ENCODE results near the gene SPEF2. TPM values are rescaled to one million over a fixed set of nuclear protein-coding genes. Genes with fewer than 3 reads are reported as not detected.

Gene SPEF2
- total and polyA plus RNA-seq, 2 experiments from 2014 or later, result 5.1 TPM

DNA sequence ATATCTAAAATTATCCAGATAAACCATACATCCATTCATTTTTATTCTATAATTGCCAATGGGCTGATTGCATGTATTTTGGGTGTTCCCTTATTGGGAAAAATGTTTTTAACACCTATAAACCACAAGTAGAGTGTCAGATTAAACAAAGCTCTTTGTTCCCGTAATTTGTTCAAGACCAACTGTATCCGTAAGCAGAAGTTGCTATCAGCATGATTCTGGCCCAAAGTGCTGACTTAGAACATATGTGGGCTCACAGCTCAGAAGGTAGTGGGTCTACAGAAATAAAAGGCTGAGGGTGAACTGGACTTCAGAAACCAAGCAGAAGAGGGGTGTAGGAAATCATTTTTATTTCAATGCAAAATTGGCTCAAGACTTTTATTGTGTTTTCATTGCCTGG lies 215.6 kb downstream of the SPEF2 start:
- TF ChIP-seq EZH2 (IDR thresholded peaks at IDR 0.05; ENCODE audit: borderline replicate concordance) (no peak), EZH2phosphoT487 (IDR thresholded peaks at IDR 0.05; ENCODE audit: low read depth, severe bottlenecking, unreplicated experiment) (no peak), CTCF (IDR thresholded peaks at IDR 0.05; ENCODE audit: poor library complexity) (no peak)
- WGBS (ENCODE audit: low lambda C conversion rate, missing lambda C conversion rate), result 84% methylated on average over 2 of the region's 2 CpGs
- Histone ChIP-seq H3K27me3 (peaks cover 3% of the 10 kb centered on the region), H4K20me1 (ENCODE audit: insufficient read depth, poor library complexity, severe bottlenecking) (no peaks in the 10 kb centered on the region), H3K27ac (no peak overlapping the region), H3K9me2 (replicated peaks; ENCODE audit: insufficient read depth) (no peaks in the 10 kb centered on the region), H3K4me2 (no peak overlapping the region), H3K4me3 (no peak overlapping the region), H3K9me3 (ENCODE audit: low read depth) (no peaks in the 10 kb centered on the region), H3K4me1 (ENCODE audit: insufficient read depth) (no peaks in the 10 kb centered on the region), H3K36me3 (replicated peaks; ENCODE audit: insufficient read depth, low read depth) (no peaks in the 10 kb centered on the region), H2AFZ (no peak overlapping the region), H3K79me2 (no peaks in the 10 kb centered on the region)
- no peak for DNase-seq (ENCODE audit: low spot score)

GRCh38 chr5:35835796-35836742 lies 218.4 kb downstream of the SPEF2 start:
- no peaks in the 10 kb centered on the region for H3K4me1 ChIP-seq (ENCODE audit: insufficient read depth)
- no peaks in the 10 kb centered on the region for H3K9me2 ChIP-seq (replicated peaks; ENCODE audit: insufficient read depth)
- no peaks in the 10 kb centered on the region for H3K79me2 ChIP-seq
- no peaks in the 10 kb centered on the region for H3K9me3 ChIP-seq (ENCODE audit: low read depth)
- no peak overlapping the region for H3K4me3 ChIP-seq
- no peak for TF ChIP-seq EZH2phosphoT487 (IDR thresholded peaks at IDR 0.05; ENCODE audit: low read depth, severe bottlenecking, unreplicated experiment)
- no peak for TF ChIP-seq CTCF (IDR thresholded peaks at IDR 0.05; ENCODE audit: poor library complexity)
- no peak for TF ChIP-seq EZH2 (IDR thresholded peaks at IDR 0.05; ENCODE audit: borderline replicate concordance)
- H3K27ac ChIP-seq, result no peak overlapping the region
- H3K27me3 ChIP-seq, result peaks cover 3% of the 10 kb centered on the region
- no peaks in the 10 kb centered on the region for H4K20me1 ChIP-seq (ENCODE audit: insufficient read depth, poor library complexity, severe bottlenecking)
- DNase-seq (ENCODE audit: low spot score), result no peak
- WGBS (ENCODE audit: low lambda C conversion rate, missing lambda C conversion rate), result 88% methylated on average over 7 of the region's 7 CpGs
- H3K36me3 ChIP-seq (replicated peaks; ENCODE audit: insufficient read depth, low read depth), result no peaks in the 10 kb centered on the region
- H2AFZ ChIP-seq, result no peak overlapping the region
- H3K4me2 ChIP-seq, result no peak overlapping the region

DNA sequence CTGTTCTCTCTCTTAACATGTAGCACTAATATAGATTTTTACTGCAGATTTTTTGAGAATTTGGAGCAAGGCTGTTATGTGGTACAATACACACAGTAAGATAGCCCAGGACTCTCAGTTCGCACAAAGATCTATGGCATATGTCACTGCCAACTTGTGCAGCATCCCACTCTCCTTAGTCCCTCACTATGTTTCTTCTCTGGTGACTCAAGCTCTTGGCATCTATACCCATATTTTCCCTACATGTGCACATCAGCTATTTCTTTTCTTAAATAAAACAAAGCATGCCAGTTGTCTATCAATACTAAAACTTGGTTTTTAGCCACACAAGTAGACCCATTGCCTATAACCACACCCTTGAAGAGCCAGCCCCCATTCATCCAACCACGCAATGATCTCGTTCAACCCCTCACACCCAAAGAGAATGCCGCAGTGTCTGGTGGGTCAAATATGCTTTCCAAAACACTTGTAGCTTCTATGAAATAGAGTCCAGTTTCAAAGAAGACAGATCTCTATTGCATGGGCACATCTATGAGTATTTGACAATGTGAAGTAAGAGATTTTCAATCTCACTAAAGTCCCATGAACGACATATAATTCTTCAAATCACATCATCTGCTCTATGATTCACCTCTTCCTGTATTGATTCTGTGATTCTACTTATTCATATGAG lies 220.8 kb downstream of the SPEF2 start:
- WGBS (ENCODE audit: low lambda C conversion rate, missing lambda C conversion rate), result 92% methylated on average over 5 of the region's 5 CpGs
- Histone ChIP-seq H3K4me1 (ENCODE audit: insufficient read depth) (no peaks in the 10 kb centered on the region), H3K79me2 (no peaks in the 10 kb centered on the region), H3K4me2 (no peak overlapping the region), H3K27me3 (peaks cover 3% of the 10 kb centered on the region), H3K36me3 (replicated peaks; ENCODE audit: insufficient read depth, low read depth) (no peaks in the 10 kb centered on the region), H2AFZ (no peak overlapping the region), H3K9me3 (ENCODE audit: low read depth) (peaks cover 5% of the 10 kb centered on the region), H3K27ac (no peak overlapping the region), H4K20me1 (ENCODE audit: insufficient read depth, poor library complexity, severe bottlenecking) (no peaks in the 10 kb centered on the region), H3K9me2 (replicated peaks; ENCODE audit: insufficient read depth) (no peaks in the 10 kb centered on the region), H3K4me3 (no peak overlapping the region)
- TF ChIP-seq EZH2 (IDR thresholded peaks at IDR 0.05; ENCODE audit: borderline replicate concordance) (no peak), CTCF (IDR thresholded peaks at IDR 0.05; ENCODE audit: poor library complexity) (no peak), EZH2phosphoT487 (IDR thresholded peaks at IDR 0.05; ENCODE audit: low read depth, severe bottlenecking, unreplicated experiment) (no peak)
- no peak for DNase-seq (ENCODE audit: low spot score)
